ENCODE data around the gene PKNOX2.

DNA sequence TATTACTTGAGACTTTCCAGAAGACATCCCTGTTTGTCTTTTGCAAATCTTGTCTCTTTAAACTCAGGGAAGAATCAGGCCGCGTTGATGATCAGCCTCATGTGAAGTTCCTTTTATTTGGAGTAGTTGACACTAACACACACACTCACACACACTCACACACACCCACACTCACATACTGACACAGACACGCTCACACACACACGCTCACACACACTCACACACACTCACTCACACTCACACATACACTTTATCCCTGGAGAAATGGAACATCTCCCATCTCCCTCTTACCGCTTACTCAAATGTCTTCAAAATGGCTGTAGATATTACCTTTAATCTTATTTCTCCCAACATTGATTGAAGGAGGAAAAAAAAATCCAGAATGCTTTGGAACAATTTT lies 129.0 kb downstream of the PKNOX2 start:
- TF ChIP-seq, protein P1, sequence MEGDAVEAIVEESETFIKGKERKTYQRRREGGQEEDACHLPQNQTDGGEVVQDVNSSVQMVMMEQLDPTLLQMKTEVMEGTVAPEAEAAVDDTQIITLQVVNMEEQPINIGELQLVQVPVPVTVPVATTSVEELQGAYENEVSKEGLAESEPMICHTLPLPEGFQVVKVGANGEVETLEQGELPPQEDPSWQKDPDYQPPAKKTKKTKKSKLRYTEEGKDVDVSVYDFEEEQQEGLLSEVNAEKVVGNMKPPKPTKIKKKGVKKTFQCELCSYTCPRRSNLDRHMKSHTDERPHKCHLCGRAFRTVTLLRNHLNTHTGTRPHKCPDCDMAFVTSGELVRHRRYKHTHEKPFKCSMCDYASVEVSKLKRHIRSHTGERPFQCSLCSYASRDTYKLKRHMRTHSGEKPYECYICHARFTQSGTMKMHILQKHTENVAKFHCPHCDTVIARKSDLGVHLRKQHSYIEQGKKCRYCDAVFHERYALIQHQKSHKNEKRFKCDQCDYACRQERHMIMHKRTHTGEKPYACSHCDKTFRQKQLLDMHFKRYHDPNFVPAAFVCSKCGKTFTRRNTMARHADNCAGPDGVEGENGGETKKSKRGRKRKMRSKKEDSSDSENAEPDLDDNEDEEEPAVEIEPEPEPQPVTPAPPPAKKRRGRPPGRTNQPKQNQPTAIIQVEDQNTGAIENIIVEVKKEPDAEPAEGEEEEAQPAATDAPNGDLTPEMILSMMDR (conservative IDR thresholded peaks at IDR 0.05 in 1 of 2, IDR thresholded peaks at IDR 0.05 in 1 of 2; ENCODE audit: extremely low read depth in 1 of 2, insufficient read depth in 1 of 2, low read depth in 1 of 2, low read length in 2 of 2) = no peak
- TF ChIP-seq EZH2 (IDR thresholded peaks at IDR 0.05; ENCODE audit: borderline replicate concordance, low read length) = no peak
